Liver (tissue), 9 donors: ENCODE measurements around the gene IQSEC1. TPM values are rescaled to one million over a fixed set of nuclear protein-coding genes. Genes with fewer than 3 reads are reported as not detected.

Experiments
- DNase-seq: peaks from one replicate; pipeline ENCODE4 v3.0.0-alpha.2; 2017; ENCODE audit warnings: low spot score
- H3K27ac ChIP-seq, 2 donors: one replicate each; pipeline ENCODE4 v1.7.0; 2013; ENCODE audit warnings: inconsistent platforms in 2 of 2, low read length in 2 of 2, control low read depth in 1 of 2, low read depth in 1 of 2, mild to moderate bottlenecking in 1 of 2
- H3K27me3 ChIP-seq, 4 donors: one replicate each; pipeline versions ENCODE4 v1.6.1 to v1.7.0; 2013; ENCODE audit warnings: low read length in 3 of 4, inconsistent platforms in 1 of 4, mild to moderate bottlenecking in 1 of 4, moderate library complexity in 1 of 4; ENCODE audit not compliant: control insufficient read depth in 4 of 4, insufficient read depth in 4 of 4
- H3K36me3 ChIP-seq, 4 donors: one replicate each; pipeline versions ENCODE4 v1.6.1 to v1.7.0; 2013; ENCODE audit warnings: low read length in 3 of 4, mild to moderate bottlenecking in 3 of 4, low read depth in 1 of 4, moderate library complexity in 1 of 4; ENCODE audit not compliant: control insufficient read depth in 4 of 4, insufficient read depth in 3 of 4
- H3K4me1 ChIP-seq, 4 donors: one replicate each; pipeline versions ENCODE4 v1.6.1 to v1.7.0; 2013; ENCODE audit warnings: low read length in 3 of 4, mild to moderate bottlenecking in 3 of 4, moderate library complexity in 1 of 4; ENCODE audit not compliant: control insufficient read depth in 4 of 4, insufficient read depth in 4 of 4
- H3K4me3 ChIP-seq, 3 donors: one replicate each; pipeline versions ENCODE4 v1.6.1 to v1.7.0; 2013; ENCODE audit warnings: low read length in 3 of 3, control low read depth in 1 of 3, low read depth in 1 of 3, mild to moderate bottlenecking in 1 of 3
- H3K9ac ChIP-seq, 2 donors: one replicate each; pipeline ENCODE4 v1.7.0; 2013; ENCODE audit warnings: low read length in 2 of 2, mild to moderate bottlenecking in 2 of 2, moderate library complexity in 2 of 2, control low read depth in 1 of 2, low read depth in 1 of 2
- H3K9me3 ChIP-seq, 4 donors: one replicate each; pipeline versions ENCODE4 v1.6.1 to v1.7.0; 2013; ENCODE audit warnings: low read length in 3 of 4; ENCODE audit not compliant: control insufficient read depth in 4 of 4
- EGR1 ChIP-seq, 2 donors: IDR thresholded peaks; 2 replicates each; pipeline ENCODE4 v1.6.1; 2016 to 2018; ENCODE audit warnings: antibody characterized with exemption in 2 of 2, low read depth in 2 of 2
- FOXA1 ChIP-seq: IDR thresholded peaks from 2 replicates; pipeline ENCODE4 v1.6.1; 2016; ENCODE audit warnings: antibody characterized with exemption
- FOXA2 ChIP-seq: IDR thresholded peaks from 2 replicates; pipeline ENCODE4 v1.6.1; 2016; ENCODE audit warnings: antibody characterized with exemption
- GABPA ChIP-seq, 2 donors: IDR thresholded peaks in 1 of 2; conservative IDR thresholded peaks in 1 of 2; 2 replicates each; pipeline ENCODE4 v1.6.1; 2016; ENCODE audit warnings: antibody characterized with exemption in 2 of 2, mild to moderate bottlenecking in 1 of 2, moderate library complexity in 1 of 2
- HNF4A ChIP-seq, 2 donors: conservative IDR thresholded peaks; 2 replicates each; pipeline ENCODE4 v1.6.1; 2016; ENCODE audit warnings: antibody characterized with exemption in 2 of 2, mild to moderate bottlenecking in 2 of 2
- HNF4G ChIP-seq: IDR thresholded peaks from 2 replicates; pipeline ENCODE4 v1.6.1; 2016; ENCODE audit warnings: antibody characterized with exemption
- JUND ChIP-seq, 2 donors: IDR thresholded peaks; 2 replicates each; pipeline ENCODE4 v1.6.1; 2016; ENCODE audit warnings: antibody characterized with exemption in 2 of 2
- RAD21 ChIP-seq, 2 donors: IDR thresholded peaks; 2 replicates each; pipeline ENCODE4 v1.6.1; 2016; ENCODE audit warnings: antibody characterized with exemption in 2 of 2, mild to moderate bottlenecking in 2 of 2
- RXRA ChIP-seq, 2 donors: IDR thresholded peaks; 2 replicates each; pipeline ENCODE4 v1.6.1; 2017 to 2018; ENCODE audit warnings: antibody characterized with exemption in 2 of 2, mild to moderate bottlenecking in 1 of 2
- SP1 ChIP-seq: IDR thresholded peaks from 2 replicates; pipeline ENCODE4 v1.6.1; 2018; ENCODE audit warnings: antibody characterized with exemption, mild to moderate bottlenecking
- TAF1 ChIP-seq: conservative IDR thresholded peaks from 2 replicates; pipeline ENCODE4 v1.6.1; 2016; ENCODE audit warnings: antibody characterized with exemption, mild to moderate bottlenecking
- YY1 ChIP-seq: IDR thresholded peaks from 2 replicates; pipeline ENCODE4 v1.6.1; 2016; ENCODE audit warnings: antibody characterized with exemption, mild to moderate bottlenecking
- WGBS: extraction: QIAGEN DNeasy Blood & Tissue Kit; methylation state at CpG from one replicate; pipeline ENCODE4 v1.1.7; 2013; 5-methylcytosine and 5-hydroxymethylcytosine counted together
- polyA plus RNA-seq, 2 donors: library from polyadenylated mRNA; stranded (reverse) in 1 of 2; unstranded in 1 of 2; fragments of 200-250 nt in 1 of 2; fragments of >200 nt in 1 of 2; fragmentation: Nextera tagmentation in 1 of 2; extraction: Ambion mirVana in 1 of 2; gene quantifications; one replicate each; pipeline versions ENCODE4 v1.2.1 to v1.2.3, GENCODE V29; 2013 to 2015
- total RNA-seq, 2 donors: library from RNA; depleted of rRNA; stranded (reverse); fragments of >200 nt; gene quantifications; one replicate each; pipeline ENCODE4 v1.2.3, GENCODE V29; 2014
- TF ChIP-seq, protein P1 (sequence below): IDR thresholded peaks from 2 replicates; pipeline ENCODE4 v1.6.1; 2016; ENCODE audit warnings: antibody characterized with exemption
- TF ChIP-seq, protein P2 (sequence below): IDR thresholded peaks from 2 replicates; pipeline ENCODE4 v1.6.1; 2016; ENCODE audit warnings: antibody characterized with exemption, mild to moderate bottlenecking
- TF ChIP-seq, protein P3 (sequence below): fragments of 150-350 bp; IDR thresholded peaks from 2 replicates; pipeline ENCODE4 v1.5.1; 2017; ENCODE audit warnings: improper control_type of control experiment, low read depth, low read length; ENCODE audit not compliant: missing input control
- TF ChIP-seq, protein P4 (sequence below): IDR thresholded peaks from 2 replicates; pipeline ENCODE4 v1.6.1; 2016; ENCODE audit warnings: antibody characterized with exemption
- donor health status: healthy.
- donor health status: healthy.
- donor health status: healthy.
- donor health status: healthy.
- donor health status: healthy.

IQSEC1 gene
- total and polyA plus RNA-seq, 4 donors, result 12.7 to 56.0 (median 36.2) TPM

DNA sequence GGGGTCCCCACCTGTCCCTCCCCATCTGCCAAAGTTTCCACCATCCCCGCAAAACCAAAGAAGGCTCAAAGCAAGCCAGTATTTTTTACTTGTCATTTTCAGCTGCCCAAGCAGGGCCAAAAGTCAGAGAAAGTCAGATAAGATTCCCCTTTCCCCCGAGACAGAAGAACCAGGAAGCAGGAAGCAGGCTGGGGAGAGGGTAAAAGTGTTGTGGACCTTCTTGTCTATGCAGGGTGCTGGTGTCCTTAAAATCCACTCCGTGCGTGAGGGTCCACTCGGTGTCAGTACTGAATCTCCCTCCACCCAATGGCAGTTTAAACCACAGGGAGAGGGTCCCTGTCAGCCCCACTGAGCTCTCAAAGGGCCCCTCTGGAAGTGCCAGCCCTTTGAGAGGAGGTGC lies 211.6 kb downstream of the IQSEC1 start:
- TF ChIP-seq JUND (IDR thresholded peaks at IDR 0.05) (no peak), TAF1 (no peak), RAD21 (IDR thresholded peaks at IDR 0.05) (no peak), FOXA1 (no peak), HNF4A (conservative IDR thresholded peaks at IDR 0.05) (no peak)
- TF ChIP-seq, protein P1, sequence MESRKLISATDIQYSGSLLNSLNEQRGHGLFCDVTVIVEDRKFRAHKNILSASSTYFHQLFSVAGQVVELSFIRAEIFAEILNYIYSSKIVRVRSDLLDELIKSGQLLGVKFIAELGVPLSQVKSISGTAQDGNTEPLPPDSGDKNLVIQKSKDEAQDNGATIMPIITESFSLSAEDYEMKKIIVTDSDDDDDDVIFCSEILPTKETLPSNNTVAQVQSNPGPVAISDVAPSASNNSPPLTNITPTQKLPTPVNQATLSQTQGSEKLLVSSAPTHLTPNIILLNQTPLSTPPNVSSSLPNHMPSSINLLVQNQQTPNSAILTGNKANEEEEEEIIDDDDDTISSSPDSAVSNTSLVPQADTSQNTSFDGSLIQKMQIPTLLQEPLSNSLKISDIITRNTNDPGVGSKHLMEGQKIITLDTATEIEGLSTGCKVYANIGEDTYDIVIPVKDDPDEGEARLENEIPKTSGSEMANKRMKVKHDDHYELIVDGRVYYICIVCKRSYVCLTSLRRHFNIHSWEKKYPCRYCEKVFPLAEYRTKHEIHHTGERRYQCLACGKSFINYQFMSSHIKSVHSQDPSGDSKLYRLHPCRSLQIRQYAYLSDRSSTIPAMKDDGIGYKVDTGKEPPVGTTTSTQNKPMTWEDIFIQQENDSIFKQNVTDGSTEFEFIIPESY, result no peak
- TF ChIP-seq, protein P2, sequence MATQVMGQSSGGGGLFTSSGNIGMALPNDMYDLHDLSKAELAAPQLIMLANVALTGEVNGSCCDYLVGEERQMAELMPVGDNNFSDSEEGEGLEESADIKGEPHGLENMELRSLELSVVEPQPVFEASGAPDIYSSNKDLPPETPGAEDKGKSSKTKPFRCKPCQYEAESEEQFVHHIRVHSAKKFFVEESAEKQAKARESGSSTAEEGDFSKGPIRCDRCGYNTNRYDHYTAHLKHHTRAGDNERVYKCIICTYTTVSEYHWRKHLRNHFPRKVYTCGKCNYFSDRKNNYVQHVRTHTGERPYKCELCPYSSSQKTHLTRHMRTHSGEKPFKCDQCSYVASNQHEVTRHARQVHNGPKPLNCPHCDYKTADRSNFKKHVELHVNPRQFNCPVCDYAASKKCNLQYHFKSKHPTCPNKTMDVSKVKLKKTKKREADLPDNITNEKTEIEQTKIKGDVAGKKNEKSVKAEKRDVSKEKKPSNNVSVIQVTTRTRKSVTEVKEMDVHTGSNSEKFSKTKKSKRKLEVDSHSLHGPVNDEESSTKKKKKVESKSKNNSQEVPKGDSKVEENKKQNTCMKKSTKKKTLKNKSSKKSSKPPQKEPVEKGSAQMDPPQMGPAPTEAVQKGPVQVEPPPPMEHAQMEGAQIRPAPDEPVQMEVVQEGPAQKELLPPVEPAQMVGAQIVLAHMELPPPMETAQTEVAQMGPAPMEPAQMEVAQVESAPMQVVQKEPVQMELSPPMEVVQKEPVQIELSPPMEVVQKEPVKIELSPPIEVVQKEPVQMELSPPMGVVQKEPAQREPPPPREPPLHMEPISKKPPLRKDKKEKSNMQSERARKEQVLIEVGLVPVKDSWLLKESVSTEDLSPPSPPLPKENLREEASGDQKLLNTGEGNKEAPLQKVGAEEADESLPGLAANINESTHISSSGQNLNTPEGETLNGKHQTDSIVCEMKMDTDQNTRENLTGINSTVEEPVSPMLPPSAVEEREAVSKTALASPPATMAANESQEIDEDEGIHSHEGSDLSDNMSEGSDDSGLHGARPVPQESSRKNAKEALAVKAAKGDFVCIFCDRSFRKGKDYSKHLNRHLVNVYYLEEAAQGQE, result no peak
- TF ChIP-seq, protein P3, sequence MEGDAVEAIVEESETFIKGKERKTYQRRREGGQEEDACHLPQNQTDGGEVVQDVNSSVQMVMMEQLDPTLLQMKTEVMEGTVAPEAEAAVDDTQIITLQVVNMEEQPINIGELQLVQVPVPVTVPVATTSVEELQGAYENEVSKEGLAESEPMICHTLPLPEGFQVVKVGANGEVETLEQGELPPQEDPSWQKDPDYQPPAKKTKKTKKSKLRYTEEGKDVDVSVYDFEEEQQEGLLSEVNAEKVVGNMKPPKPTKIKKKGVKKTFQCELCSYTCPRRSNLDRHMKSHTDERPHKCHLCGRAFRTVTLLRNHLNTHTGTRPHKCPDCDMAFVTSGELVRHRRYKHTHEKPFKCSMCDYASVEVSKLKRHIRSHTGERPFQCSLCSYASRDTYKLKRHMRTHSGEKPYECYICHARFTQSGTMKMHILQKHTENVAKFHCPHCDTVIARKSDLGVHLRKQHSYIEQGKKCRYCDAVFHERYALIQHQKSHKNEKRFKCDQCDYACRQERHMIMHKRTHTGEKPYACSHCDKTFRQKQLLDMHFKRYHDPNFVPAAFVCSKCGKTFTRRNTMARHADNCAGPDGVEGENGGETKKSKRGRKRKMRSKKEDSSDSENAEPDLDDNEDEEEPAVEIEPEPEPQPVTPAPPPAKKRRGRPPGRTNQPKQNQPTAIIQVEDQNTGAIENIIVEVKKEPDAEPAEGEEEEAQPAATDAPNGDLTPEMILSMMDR, result no peak

DNA sequence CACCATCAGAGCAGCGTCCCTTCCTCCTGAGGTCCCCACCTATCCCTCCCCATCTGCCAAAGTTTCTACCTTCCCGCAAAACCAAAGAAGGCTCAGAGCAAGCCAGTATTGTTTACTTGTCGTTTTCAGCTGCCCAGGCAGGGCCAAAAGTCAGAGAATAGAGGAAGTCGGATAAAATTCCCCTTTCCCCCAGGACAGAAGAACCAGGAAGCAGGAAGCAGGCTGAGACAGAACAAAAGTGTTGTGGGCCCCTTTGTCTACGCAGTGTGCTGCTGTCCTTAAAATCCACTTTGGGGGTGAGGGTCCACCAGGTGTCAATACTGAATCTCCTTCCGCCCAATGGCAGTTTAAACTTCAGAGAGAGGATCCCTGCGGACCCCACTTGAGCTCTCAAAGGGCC lies 213.4 kb downstream of the IQSEC1 start:
- Histone ChIP-seq H3K27me3 (no peaks in the 10 kb centered on the region), H3K4me1 (no peaks in the 10 kb centered on the region), H3K9ac (no peak overlapping the region), H3K9me3 (no peaks in the 10 kb centered on the region), H3K27ac (no peak overlapping the region), H3K4me3 (no peak overlapping the region), H3K36me3 (no peaks in the 10 kb centered on the region)
- no peak for DNase-seq
- 77% methylated on average over 7 of the region's 7 CpGs for WGBS
- TF ChIP-seq FOXA1 (no peak), SP1 (no peak), HNF4G (no peak), YY1 (no peak), HNF4A (conservative IDR thresholded peaks at IDR 0.05) (no peak), GABPA (IDR thresholded peaks at IDR 0.05 in 1 of 2, conservative IDR thresholded peaks at IDR 0.05 in 1 of 2) (no peak), FOXA2 (no peak), JUND (IDR thresholded peaks at IDR 0.05) (no peak), RXRA (IDR thresholded peaks at IDR 0.05) (no peak), RAD21 (IDR thresholded peaks at IDR 0.05) (no peak), TAF1 (no peak), EGR1 (IDR thresholded peaks at IDR 0.05; ENCODE audit: low read depth in 2 of 2) (no peak)
- TF ChIP-seq, protein P1, result no peak
- TF ChIP-seq, protein P4, sequence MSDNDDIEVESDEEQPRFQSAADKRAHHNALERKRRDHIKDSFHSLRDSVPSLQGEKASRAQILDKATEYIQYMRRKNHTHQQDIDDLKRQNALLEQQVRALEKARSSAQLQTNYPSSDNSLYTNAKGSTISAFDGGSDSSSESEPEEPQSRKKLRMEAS, result no peak
- TF ChIP-seq, protein P3, result no peak

More for the DNA sequence above, 211.6 kb downstream of the IQSEC1 start:
- H3K4me3 ChIP-seq, result no peak overlapping the region
- H3K27ac ChIP-seq, result no peak overlapping the region
- H3K4me1 ChIP-seq, result no peaks in the 10 kb centered on the region
- 85% methylated on average over 5 of the region's 5 CpGs for WGBS
- H3K36me3 ChIP-seq, result no peaks in the 10 kb centered on the region
- H3K27me3 ChIP-seq, result no peaks in the 10 kb centered on the region
- H3K9ac ChIP-seq, result no peak overlapping the region
- DNase-seq, result no peak
- no peaks in the 10 kb centered on the region for H3K9me3 ChIP-seq
